Measurements from ENCODE around the gene PDE6A.
A peak's percentile ranks its signal among the peaks of the same experiment; 100 is the strongest.

Gene PDE6A

DNA sequence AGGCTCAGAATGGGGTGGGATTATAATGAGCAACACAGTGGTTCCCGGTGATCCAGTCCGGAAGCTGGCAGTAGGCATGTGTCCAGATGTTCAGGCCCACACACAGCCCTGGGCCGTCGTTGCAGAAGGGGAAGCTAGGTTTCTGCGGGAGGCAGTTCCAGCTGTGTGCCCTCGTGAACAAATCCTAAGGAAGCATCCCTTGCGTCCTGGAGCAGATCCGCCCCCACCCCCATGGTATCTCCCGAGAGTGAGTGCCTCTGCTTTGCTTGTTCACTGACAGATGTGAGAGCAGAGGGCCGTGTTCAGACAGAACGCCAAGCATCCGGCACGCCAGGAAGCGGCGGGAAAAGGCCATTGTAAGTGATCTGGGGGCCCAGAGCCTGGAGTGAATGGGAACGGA is 104.8 kb downstream of the PDE6A start:
- Histone ChIP-seq H3K27ac (ENCODE audit: low read depth, low read length) (no peak overlapping the region), H3K4me1 (ENCODE audit: insufficient read depth, low read length) (peaks cover 10% of the 10 kb centered on the region), H3K9me3 (ENCODE audit: low read length) (no peaks in the 10 kb centered on the region), H3K9ac (ENCODE audit: low read length) (no peak overlapping the region), H3K27me3 (ENCODE audit: control insufficient read depth in 1 of 2, insufficient read depth in 2 of 2, low read length in 2 of 2) (no peaks in the 10 kb centered on the region), H3K36me3 (ENCODE audit: insufficient read depth, low read length) (peaks cover 83% of the 10 kb centered on the region), H3K4me3 (ENCODE audit: low read depth in 1 of 2, low read length in 2 of 2) (no peak overlapping the region)

DNA sequence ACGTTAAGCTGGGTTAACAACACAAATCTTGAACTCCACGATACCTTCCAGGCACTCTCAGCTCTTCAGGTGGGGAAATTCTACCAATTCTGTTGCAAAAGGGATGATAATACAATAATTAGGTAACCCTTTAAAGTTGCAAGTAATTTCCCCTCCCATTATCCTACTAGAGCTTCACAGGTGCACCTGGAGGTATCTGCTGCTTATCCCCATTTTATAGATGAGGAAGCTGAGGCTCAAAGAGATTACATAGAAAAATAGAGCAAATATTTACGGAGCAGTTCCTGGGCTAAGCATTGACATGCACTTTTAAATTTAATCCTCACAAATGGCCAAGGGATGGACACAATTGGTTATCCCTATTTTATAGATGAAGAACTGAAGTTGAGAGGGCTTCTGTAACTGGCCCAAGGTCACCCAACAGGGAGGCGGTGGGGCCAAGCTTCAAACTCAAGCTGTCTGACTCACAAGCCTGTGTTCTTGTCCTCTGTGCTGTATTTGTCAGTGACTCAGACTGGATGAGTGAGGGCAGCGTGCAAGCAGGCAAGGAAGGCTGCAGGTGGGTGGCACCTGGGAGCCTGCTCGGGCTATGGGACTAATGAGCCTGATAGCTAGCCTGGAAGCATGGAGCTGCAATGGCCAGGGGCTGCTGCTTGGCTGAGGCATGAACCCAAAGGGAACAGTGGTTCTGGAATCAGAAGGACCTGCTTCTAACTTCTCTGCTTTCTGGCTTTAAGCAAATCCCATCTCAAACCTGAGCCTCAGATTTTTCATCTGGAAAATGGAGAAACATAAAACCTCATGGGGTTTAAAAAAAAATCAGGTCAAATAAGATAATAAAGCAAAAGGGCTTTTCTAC is 105.5 kb downstream of the PDE6A start:
- Histone ChIP-seq H3K36me3 (ENCODE audit: insufficient read depth, low read length) (peaks cover 79% of the 10 kb centered on the region), H3K27ac (ENCODE audit: low read depth, low read length) (no peak overlapping the region)

DNA sequence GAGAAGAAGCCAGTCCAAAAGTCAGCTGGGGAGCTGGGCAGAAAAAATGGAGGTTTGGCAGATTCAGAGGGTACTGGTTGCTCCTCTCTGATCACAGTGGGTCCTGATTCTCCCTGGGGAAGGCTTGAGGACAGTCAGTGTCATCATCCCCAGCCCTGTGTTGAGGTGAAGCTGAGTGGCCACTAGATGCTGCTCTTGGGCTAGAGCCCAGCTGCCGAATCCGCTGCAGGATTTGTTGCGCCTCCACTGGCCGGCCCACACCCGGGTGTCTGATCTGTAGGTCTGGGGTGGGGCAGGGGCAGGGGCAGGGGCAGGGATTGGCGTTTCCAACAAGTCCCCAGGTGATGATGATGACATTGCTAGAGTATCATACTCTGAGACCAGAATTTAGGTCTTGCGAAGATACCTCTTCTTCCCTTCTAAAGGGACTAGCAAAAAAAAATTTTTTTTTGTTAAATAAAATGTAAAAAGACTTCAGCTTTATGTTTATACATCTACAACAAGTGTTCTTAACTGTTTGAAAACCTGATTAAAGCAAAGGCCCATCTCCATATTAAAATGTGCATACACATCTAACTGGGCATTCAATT is 106.8 kb downstream of the PDE6A start:
- no peak overlapping the region for H3K9ac ChIP-seq (ENCODE audit: low read length)
- H3K27ac ChIP-seq (ENCODE audit: low read depth, low read length): no peak overlapping the region
- H3K4me1 ChIP-seq (ENCODE audit: insufficient read depth, low read length): peaks cover 10% of the 10 kb centered on the region
- peaks cover 81% of the 10 kb centered on the region for H3K36me3 ChIP-seq (ENCODE audit: insufficient read depth, low read length)
- H3K9me3 ChIP-seq (ENCODE audit: low read length): no peaks in the 10 kb centered on the region
- no peak overlapping the region for H3K4me3 ChIP-seq (ENCODE audit: low read depth in 1 of 2, low read length in 2 of 2)
- H3K27me3 ChIP-seq (ENCODE audit: control insufficient read depth in 1 of 2, insufficient read depth in 2 of 2, low read length in 2 of 2): no peaks in the 10 kb centered on the region

More for the DNA sequence above, 105.5 kb downstream of the PDE6A start:
- no peak overlapping the region for H3K9ac ChIP-seq (ENCODE audit: low read length)
- H3K4me3 ChIP-seq (ENCODE audit: low read depth in 1 of 2, low read length in 2 of 2): no peak overlapping the region
- H3K27me3 ChIP-seq (ENCODE audit: control insufficient read depth in 1 of 2, insufficient read depth in 2 of 2, low read length in 2 of 2): no peaks in the 10 kb centered on the region
- no peaks in the 10 kb centered on the region for H3K9me3 ChIP-seq (ENCODE audit: low read length)
- peaks cover 10% of the 10 kb centered on the region for H3K4me1 ChIP-seq (ENCODE audit: insufficient read depth, low read length)

DNA sequence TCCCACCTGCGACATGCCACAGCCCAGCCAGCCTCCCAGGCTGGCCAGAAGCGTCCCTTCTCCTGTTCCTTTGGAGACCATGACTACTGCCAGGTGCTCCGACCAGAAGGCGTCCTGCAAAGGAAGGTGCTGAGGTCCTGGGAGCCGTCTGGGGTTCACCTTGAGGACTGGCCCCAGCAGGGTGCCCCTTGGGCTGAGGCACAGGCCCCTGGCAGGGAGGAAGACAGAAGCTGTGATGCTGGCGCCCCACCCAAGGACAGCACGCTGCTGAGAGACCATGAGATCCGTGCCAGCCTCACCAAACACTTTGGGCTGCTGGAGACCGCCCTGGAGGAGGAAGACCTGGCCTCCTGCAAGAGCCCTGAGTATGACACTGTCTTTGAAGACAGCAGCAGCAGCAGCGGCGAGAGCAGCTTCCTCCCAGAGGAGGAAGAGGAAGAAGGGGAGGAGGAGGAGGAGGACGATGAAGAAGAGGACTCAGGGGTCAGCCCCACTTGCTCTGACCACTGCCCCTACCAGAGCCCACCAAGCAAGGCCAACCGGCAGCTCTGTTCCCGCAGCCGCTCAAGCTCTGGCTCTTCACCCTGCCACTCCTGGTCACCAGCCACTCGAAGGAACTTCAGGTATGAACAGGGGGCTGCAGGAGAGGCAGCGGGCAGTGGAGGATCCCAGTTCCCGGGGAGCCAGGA is 108.0 kb downstream of the PDE6A start:
- H3K9me3 ChIP-seq (ENCODE audit: low read length): no peaks in the 10 kb centered on the region
- H3K4me1 ChIP-seq (ENCODE audit: insufficient read depth, low read length): peaks cover 10% of the 10 kb centered on the region
- H3K27me3 ChIP-seq (ENCODE audit: control insufficient read depth in 1 of 2, insufficient read depth in 2 of 2, low read length in 2 of 2): no peaks in the 10 kb centered on the region
- H3K27ac ChIP-seq (ENCODE audit: low read depth, low read length): no peak overlapping the region
- H3K9ac ChIP-seq (ENCODE audit: low read length): no peak overlapping the region
- no peak overlapping the region for H3K4me3 ChIP-seq (ENCODE audit: low read depth in 1 of 2, low read length in 2 of 2)
- H3K36me3 ChIP-seq (ENCODE audit: insufficient read depth, low read length): peaks cover 76% of the 10 kb centered on the region

DNA sequence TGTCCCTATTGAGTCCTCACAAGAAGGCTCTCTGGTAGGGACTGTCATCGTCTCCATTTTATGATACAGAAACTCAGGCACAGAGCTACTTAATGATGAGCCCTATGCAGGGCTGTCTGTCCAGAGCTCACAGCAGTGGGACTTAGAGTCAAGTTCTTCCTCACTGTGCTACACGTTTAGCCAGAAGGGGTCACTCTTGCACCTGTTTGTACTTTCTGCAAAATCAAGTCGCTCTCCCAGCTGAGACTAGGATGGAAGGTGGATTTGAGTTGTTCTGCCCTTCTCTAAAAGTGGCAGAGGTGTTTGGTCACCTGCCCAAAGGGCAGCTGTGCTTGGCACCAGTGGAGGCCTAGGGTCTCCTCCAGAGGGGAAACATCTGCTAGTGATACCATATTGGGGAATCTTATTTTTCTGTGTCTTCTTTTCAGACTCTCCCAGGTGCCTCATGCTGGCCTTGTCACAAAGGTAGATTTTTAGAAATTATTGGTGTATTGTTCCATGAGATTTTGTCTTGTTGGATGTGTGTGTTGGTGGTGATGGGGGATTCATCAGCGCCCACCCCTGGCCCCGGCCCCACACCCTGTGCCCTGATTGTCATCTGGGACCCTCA is 110.2 kb downstream of the PDE6A start:
- H3K4me3 ChIP-seq (ENCODE audit: low read depth in 1 of 2, low read length in 2 of 2): no peak overlapping the region
- peaks cover 60% of the 10 kb centered on the region for H3K36me3 ChIP-seq (ENCODE audit: insufficient read depth, low read length)
- H3K4me1 ChIP-seq (ENCODE audit: insufficient read depth, low read length): peaks cover 10% of the 10 kb centered on the region
- no peak overlapping the region for H3K9ac ChIP-seq (ENCODE audit: low read length)
- no peaks in the 10 kb centered on the region for H3K27me3 ChIP-seq (ENCODE audit: control insufficient read depth in 1 of 2, insufficient read depth in 2 of 2, low read length in 2 of 2)
- no peaks in the 10 kb centered on the region for H3K9me3 ChIP-seq (ENCODE audit: low read length)
- no peak overlapping the region for H3K27ac ChIP-seq (ENCODE audit: low read depth, low read length)

DNA sequence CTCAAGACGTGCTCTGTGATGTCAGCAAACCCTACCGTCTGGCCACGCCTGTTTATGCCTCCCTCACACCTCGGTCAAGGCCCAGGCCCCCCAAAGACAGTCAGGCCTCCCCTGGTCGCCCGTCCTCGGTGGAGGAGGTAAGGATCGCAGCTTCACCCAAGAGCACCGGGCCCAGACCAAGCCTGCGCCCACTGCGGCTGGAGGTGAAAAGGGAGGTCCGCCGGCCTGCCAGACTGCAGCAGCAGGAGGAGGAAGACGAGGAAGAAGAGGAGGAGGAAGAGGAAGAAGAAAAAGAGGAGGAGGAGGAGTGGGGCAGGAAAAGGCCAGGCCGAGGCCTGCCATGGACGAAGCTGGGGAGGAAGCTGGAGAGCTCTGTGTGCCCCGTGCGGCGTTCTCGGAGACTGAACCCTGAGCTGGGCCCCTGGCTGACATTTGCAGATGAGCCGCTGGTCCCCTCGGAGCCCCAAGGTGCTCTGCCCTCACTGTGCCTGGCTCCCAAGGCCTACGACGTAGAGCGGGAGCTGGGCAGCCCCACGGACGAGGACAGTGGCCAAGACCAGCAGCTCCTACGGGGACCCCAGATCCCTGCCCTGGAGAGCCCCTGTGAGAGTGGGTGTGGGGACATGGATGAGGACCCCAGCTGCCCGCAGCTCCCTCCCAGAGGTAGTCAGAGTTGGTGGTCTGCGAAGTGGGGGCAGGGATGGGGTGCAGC is 111.3 kb downstream of the PDE6A start:
- peaks cover 18% of the 10 kb centered on the region for H3K4me1 ChIP-seq (ENCODE audit: insufficient read depth, low read length)
- no peak overlapping the region for H3K27ac ChIP-seq (ENCODE audit: low read depth, low read length)
- no peaks in the 10 kb centered on the region for H3K27me3 ChIP-seq (ENCODE audit: control insufficient read depth in 1 of 2, insufficient read depth in 2 of 2, low read length in 2 of 2)
- no peaks in the 10 kb centered on the region for H3K9me3 ChIP-seq (ENCODE audit: low read length)
- peaks cover 49% of the 10 kb centered on the region for H3K36me3 ChIP-seq (ENCODE audit: insufficient read depth, low read length)
- no peak overlapping the region for H3K4me3 ChIP-seq (ENCODE audit: low read depth in 1 of 2, low read length in 2 of 2)
- no peak overlapping the region for H3K9ac ChIP-seq (ENCODE audit: low read length)

DNA sequence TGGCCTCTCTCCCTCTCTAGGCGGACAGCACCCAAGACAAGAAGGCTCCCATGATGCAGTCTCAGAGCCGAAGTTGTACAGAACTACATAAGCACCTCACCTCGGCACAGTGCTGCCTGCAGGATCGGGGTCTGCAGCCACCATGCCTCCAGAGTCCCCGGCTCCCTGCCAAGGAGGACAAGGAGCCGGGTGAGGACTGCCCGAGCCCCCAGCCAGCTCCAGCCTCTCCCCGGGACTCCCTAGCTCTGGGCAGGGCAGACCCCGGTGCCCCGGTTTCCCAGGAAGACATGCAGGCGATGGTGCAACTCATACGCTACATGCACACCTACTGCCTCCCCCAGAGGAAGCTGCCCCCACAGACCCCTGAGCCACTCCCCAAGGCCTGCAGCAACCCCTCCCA is 112.0 kb downstream of the PDE6A start:
- Histone ChIP-seq H3K4me3 (ENCODE audit: low read depth in 1 of 2, low read length in 2 of 2) (no peak overlapping the region), H3K27me3 (ENCODE audit: control insufficient read depth in 1 of 2, insufficient read depth in 2 of 2, low read length in 2 of 2) (no peaks in the 10 kb centered on the region), H3K36me3 (ENCODE audit: insufficient read depth, low read length) (peaks cover 48% of the 10 kb centered on the region), H3K9me3 (ENCODE audit: low read length) (no peaks in the 10 kb centered on the region), H3K4me1 (ENCODE audit: insufficient read depth, low read length) (peaks cover 24% of the 10 kb centered on the region), H3K27ac (ENCODE audit: low read depth, low read length) (no peak overlapping the region), H3K9ac (ENCODE audit: low read length) (no peak overlapping the region)

DNA sequence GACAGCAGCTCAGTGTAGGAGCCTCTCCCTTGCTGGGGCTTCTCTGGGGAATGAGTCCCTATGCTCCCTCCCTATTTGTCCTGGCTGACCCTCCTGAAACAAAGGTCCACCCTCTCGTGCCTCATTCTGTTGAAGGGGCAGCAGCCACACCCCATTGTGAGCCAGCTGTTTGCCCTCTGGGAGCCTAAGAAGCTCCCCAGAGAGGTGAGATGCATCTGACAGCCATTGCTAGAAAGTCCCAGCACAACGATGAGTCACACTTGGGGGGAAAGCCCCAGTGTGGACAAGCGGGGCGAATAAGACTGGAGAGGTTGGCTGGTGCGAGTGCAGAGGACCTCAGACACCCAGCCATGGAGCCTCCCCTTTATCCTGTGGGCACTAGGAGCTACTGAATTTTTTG is 113.1 kb downstream of the PDE6A start:
- peaks cover 44% of the 10 kb centered on the region for H3K36me3 ChIP-seq (ENCODE audit: insufficient read depth, low read length)

DNA sequence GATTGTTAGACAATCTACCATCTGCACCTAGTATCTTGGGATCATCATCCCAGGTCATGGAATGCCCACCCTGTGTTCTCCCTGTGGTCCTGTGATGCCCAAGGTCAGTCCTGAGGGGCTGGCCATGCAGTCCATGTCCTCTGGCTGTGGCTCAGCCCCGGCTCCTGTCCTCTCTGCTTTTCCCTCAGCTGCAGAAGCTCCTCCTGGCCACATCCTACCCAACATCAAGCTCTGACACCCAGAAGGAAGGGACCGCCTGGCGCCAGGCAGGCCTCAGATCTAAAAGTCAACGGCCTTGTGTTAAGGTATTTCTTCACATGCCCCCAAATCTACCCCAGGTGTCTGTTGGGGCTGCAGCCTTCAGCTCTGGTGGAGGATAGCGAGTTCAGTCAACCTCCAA is 114.0 kb downstream of the PDE6A start:
- H3K9me3 ChIP-seq (ENCODE audit: low read length): no peaks in the 10 kb centered on the region
- H3K27ac ChIP-seq (ENCODE audit: low read depth, low read length): peak overlapping the region; percentile 45
- H3K4me3 ChIP-seq (ENCODE audit: low read depth in 1 of 2, low read length in 2 of 2): no peak overlapping the region
- peaks cover 44% of the 10 kb centered on the region for H3K4me1 ChIP-seq (ENCODE audit: insufficient read depth, low read length)
- no peaks in the 10 kb centered on the region for H3K27me3 ChIP-seq (ENCODE audit: control insufficient read depth in 1 of 2, insufficient read depth in 2 of 2, low read length in 2 of 2)
- peaks cover 40% of the 10 kb centered on the region for H3K36me3 ChIP-seq (ENCODE audit: insufficient read depth, low read length)
- no peak overlapping the region for H3K9ac ChIP-seq (ENCODE audit: low read length)

More for the DNA sequence above, 113.1 kb downstream of the PDE6A start:
- Histone ChIP-seq H3K4me1 (ENCODE audit: insufficient read depth, low read length) (peaks cover 35% of the 10 kb centered on the region), H3K4me3 (ENCODE audit: low read depth in 1 of 2, low read length in 2 of 2) (no peak overlapping the region), H3K27ac (ENCODE audit: low read depth, low read length) (no peak overlapping the region), H3K27me3 (ENCODE audit: control insufficient read depth in 1 of 2, insufficient read depth in 2 of 2, low read length in 2 of 2) (no peaks in the 10 kb centered on the region), H3K9me3 (ENCODE audit: low read length) (no peaks in the 10 kb centered on the region), H3K9ac (ENCODE audit: low read length) (no peak overlapping the region)

DNA sequence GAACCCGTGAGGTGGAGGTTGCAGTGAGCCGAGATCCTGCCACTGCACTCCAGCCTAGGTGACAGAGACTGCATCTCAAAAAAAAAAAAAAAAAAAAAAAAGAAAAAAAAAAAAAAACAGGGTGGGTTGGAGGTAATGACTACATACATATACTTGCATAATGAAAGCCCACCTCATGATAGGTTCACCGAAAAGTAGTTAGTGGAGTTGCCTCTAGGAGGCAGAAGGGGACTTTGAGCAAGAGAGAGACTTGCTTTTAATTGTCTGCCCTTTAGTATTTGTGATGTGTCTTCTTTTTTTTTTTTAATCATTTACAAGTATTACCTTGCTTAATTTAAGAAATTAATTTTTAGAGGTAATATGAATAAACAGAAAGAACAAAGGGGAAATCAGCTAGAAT is 114.6 kb downstream of the PDE6A start:
- Histone ChIP-seq H3K9ac (ENCODE audit: low read length) (no peak overlapping the region), H3K4me1 (ENCODE audit: insufficient read depth, low read length) (peaks cover 51% of the 10 kb centered on the region), H3K4me3 (ENCODE audit: low read depth in 1 of 2, low read length in 2 of 2) (no peak overlapping the region), H3K9me3 (ENCODE audit: low read length) (no peaks in the 10 kb centered on the region), H3K36me3 (ENCODE audit: insufficient read depth, low read length) (peaks cover 34% of the 10 kb centered on the region), H3K27me3 (ENCODE audit: control insufficient read depth in 1 of 2, insufficient read depth in 2 of 2, low read length in 2 of 2) (no peaks in the 10 kb centered on the region), H3K27ac (ENCODE audit: low read depth, low read length) (no peak overlapping the region)
